Activated T-cell treated with anti-CD3 and anti-CD28 coated beads, Interleukin-2, amount 50 U/mL, for 4 hours (primary cell): ENCODE results near the gene CCT6B. TPM values are rescaled to one million over a fixed set of nuclear protein-coding genes. Genes with fewer than 3 reads are reported as not detected.
A peak's percentile ranks its signal among the peaks of the same experiment; 100 is the strongest.
"Not testable (repeated sequence)": the region's sequence is repeated elsewhere in the genome, so short reads cannot be mapped to it uniquely, and the experiment has no call there.

Experiments used
- ATAC-seq, 2 donors: fragments of 200-7000 bp; cut with Tn5 transposase; one replicate each; pipeline ENCODE4 v1.10.0; 2021
- DNase-seq: peaks from one replicate; pipeline ENCODE4 v3.0.0-alpha.2; 2020
- H3K27me3 Mint-ChIP-seq: one replicate; pipeline ENCODE4 v1.8.0; 2021; ENCODE audit warnings: low read depth, mixed read lengths
- H3K36me3 Mint-ChIP-seq: one replicate; pipeline ENCODE4 v1.8.0; 2022; ENCODE audit warnings: mixed read lengths; ENCODE audit not compliant: insufficient read depth
- H3K4me1 Mint-ChIP-seq: one replicate; pipeline ENCODE4 v1.8.0; 2021; ENCODE audit warnings: low read depth, mixed read lengths
- H3K4me3 Mint-ChIP-seq: one replicate; pipeline ENCODE4 v1.8.0; 2021; ENCODE audit warnings: mild to moderate bottlenecking, moderate library complexity, mixed read lengths
- H3K9me3 Mint-ChIP-seq: one replicate; pipeline ENCODE4 v1.8.0; 2021; ENCODE audit warnings: mixed read lengths
- total RNA-seq, 3 donors: library from RNA; stranded (reverse); gene quantifications; one replicate each; pipeline ENCODE4 v1.2.1, GENCODE V29; 2021

The CCT6B gene
- total RNA-seq, 3 donors from 2014 or later = 0.51 to 1.0 (median 0.95) TPM

DNA sequence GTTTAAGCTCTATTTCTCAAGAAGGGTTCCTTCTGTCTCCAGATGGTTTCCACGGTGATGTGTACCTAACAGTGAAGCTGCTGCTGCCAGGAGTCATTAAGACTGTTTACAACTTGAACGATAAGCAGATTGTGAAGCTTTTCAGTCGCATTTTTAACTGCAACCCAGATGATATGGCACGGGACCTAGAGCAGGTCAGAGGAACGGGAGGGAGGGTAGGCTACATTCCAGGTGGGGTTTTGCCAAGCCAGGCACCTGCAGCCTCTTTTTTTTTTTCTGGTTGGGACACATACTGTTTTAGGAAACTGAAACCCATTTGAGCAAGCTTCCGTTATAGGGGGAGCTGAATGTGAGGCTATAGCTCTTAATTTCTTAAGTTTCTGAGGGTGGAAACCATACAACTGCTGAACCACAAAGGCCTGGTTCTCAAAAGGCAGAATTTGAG is 29.7 kb upstream of the CCT6B start:
- Mint-ChIP-seq H3K27me3 (no peaks in the 10 kb centered on the region), H3K36me3 (peaks cover 65% of the 10 kb centered on the region)

DNA sequence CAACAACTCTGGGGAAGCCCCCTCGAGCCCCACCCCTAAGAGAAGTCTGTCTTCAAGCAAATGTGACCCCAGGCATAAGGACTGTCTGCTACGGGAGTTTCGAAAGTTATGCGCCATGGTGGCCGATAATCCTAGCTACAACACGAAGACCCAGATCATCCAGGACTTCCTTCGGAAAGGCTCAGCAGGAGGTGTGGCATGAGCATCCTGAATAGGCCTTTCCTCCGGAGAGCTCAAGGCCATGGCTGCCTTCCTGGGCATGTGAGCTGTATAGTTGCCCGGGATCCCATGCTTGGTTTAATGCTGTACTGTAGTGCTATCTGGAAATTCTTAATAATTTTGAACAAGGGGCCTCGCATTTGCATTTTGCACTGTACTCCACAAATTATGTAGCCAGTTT is 28.2 kb upstream of the CCT6B start:
- no peak overlapping the region for H3K4me3 Mint-ChIP-seq
- H3K4me1 Mint-ChIP-seq = peaks cover 10% of the 10 kb centered on the region
- H3K9me3 Mint-ChIP-seq = no peaks in the 10 kb centered on the region
- H3K27me3 Mint-ChIP-seq = no peaks in the 10 kb centered on the region
- ATAC-seq (no peak), DNase-seq (no peak)
- peaks cover 62% of the 10 kb centered on the region for H3K36me3 Mint-ChIP-seq

More for the DNA sequence above, 29.7 kb upstream of the CCT6B start:
- peaks cover 2% of the 10 kb centered on the region for H3K4me1 Mint-ChIP-seq
- ATAC-seq = no peak
- no peaks in the 10 kb centered on the region for H3K9me3 Mint-ChIP-seq
- DNase-seq = no peak
- no peak overlapping the region for H3K4me3 Mint-ChIP-seq

DNA sequence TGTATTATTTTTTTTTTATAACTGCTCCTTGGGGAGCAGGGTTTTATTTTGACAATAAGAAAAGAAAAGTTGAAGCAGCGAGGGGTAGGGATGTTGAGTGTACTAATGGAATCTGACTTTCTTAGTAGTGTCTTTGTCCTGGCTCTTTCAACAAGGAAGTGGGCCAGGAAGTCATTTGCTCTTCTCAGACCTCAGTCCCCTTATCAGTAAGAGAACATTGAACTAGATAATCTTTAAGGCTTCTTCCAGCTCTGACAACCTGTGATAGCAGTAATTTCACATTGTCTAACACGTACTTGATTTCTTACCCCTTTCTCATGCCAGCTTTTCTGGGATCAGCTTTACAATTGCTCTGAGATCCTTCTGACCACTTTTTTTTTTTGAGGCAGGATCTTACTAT is 27.4 kb upstream of the CCT6B start:
- no peaks in the 10 kb centered on the region for H3K9me3 Mint-ChIP-seq
- peaks cover 18% of the 10 kb centered on the region for H3K4me1 Mint-ChIP-seq
- DNase-seq = no peak
- no peak overlapping the region for H3K4me3 Mint-ChIP-seq
- no peak for ATAC-seq
- H3K27me3 Mint-ChIP-seq = no peaks in the 10 kb centered on the region
- peaks cover 64% of the 10 kb centered on the region for H3K36me3 Mint-ChIP-seq

DNA sequence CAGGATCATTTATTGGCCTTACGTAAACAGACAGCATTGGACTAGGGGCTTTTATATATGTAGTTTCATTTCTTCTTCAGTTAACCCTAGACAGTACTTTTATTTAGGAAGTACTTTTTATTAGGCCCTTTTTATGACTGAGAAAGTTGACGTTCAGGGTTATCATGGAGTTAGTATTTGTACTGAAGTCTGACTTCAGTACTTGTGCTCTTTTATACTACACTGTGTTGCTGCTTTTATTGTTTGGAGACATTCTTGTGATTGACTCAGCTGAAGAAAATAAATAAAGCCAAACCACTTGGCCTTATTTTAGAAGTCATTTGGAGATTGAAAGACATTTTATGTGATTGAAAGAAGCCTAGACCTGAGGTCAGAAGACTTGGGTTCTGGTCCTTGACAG is 26.0 kb upstream of the CCT6B start:
- no peaks in the 10 kb centered on the region for H3K9me3 Mint-ChIP-seq
- ATAC-seq (no peak), DNase-seq (no peak)
- peaks cover 30% of the 10 kb centered on the region for H3K4me1 Mint-ChIP-seq
- H3K27me3 Mint-ChIP-seq = no peaks in the 10 kb centered on the region
- peaks cover 59% of the 10 kb centered on the region for H3K36me3 Mint-ChIP-seq
- H3K4me3 Mint-ChIP-seq = no peak overlapping the region

DNA sequence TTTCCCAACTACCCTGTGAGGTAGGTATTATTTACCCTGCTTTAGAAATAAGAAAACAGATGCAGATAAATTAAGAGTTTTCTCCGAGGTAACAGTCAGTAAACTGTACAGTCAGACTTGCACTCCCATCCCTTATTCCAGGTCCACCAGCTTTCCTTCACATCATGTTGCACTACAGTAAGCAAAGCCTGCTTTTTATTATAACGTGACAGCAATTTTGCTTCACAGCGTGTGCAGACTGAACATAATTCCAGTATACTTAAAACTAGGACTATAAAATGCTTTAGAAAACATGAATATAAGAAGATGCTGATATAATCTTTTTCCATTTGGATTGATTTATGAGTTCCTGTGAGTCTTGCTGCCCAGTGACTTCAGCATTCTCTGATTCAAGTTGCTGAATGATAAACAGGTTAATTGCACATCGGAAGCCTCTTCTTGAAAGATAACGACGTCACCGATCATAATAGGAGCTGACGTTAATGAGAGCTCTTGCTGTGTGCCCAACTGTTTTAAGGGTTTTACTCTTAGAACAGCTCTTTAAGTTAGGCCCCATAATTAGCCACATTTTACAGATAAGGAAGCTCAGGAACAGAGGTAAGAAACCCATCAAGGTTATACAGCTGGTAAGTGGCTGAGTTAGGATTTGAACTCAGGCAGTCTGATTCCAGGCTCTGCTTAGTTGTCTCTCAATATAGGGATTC is 20.4 kb upstream of the CCT6B start:
- H3K9me3 Mint-ChIP-seq = no peaks in the 10 kb centered on the region
- ATAC-seq (no peak), DNase-seq (no peak)
- H3K27me3 Mint-ChIP-seq = no peaks in the 10 kb centered on the region
- H3K4me3 Mint-ChIP-seq = peak overlapping the region; percentile 94
- peaks cover 27% of the 10 kb centered on the region for H3K36me3 Mint-ChIP-seq
- H3K4me1 Mint-ChIP-seq = peaks cover 50% of the 10 kb centered on the region

DNA sequence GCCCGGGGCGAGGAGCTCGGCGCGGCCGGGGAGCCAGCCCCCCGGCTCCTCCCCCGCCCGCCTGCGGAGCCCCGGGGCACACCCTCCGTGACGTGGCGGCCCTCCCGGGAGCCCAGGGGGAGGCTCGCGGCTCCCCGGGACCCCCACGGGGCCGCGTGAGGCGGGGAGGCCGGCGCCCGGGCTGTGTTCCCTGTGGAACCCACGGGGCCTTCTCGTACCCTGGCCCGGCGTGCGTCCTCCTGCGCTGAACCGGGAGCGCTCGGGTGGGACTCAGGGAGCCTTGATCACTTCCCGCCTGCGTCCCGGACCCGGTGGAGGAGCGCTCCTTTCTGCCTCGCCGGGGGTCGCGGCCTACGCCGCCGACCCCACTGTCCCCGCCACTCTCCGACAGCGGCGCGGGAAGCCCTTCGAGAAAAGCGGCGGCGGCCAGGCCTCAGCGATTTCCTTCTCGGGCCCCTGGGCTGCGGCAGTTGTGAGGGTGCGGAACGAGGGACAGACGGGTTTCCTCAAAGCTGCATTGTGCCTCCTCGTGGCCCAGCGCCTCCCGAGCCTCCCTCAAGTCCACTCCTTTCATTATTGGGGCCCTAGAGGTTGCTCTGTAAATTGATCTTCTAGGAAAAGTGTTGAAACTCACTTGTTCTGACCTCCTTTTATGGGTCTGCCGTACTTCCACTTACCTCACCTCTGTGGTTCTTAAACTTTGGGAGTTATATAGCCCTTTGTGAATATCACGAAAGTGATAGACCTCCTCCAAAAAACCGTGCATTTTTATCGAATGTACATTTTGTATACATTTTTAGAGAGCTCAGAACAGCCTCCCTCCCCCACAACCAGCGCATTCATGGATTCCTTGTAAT is 19.6 kb upstream of the CCT6B start:
- peak; percentile 90 to 91 for ATAC-seq
- Mint-ChIP-seq H3K9me3 (no peaks in the 10 kb centered on the region), H3K27me3 (no peaks in the 10 kb centered on the region), H3K4me3 (peak overlapping the region; percentile 94), H3K36me3 (peaks cover 21% of the 10 kb centered on the region), H3K4me1 (peaks cover 50% of the 10 kb centered on the region)
- peak; percentile 78 for DNase-seq

DNA sequence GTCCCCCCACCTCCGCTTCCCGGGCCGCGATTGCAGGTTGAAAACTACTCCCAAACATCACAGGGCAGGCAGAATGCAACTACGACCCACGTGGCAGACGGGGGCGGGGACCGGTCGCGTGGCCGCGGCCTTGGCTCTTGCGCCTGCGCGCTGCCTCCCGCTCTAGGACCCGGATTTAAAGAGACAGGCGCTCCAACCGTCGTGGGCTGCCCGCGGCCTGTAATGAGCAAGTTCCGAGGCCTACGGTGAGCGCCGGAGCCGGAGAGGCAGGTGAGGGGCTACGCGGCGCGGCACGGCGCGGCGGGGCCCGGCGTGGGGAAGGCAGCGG is 19.1 kb upstream of the CCT6B start, which contains the start of gene LIG3:
TSS of gene LIG3 (plus strand) at position 160 of the 328 bp plus-strand sequence. CDS start 2,494 bp downstream, outside the sequence.
- DNase-seq (peak; percentile 94), ATAC-seq (peak; percentile 84 to 86)
- no peaks in the 10 kb centered on the region for H3K27me3 Mint-ChIP-seq
- H3K9me3 Mint-ChIP-seq = no peaks in the 10 kb centered on the region
- peaks cover 45% of the 10 kb centered on the region for H3K4me1 Mint-ChIP-seq
- peaks cover 20% of the 10 kb centered on the region for H3K36me3 Mint-ChIP-seq
- H3K4me3 Mint-ChIP-seq = peak within 1 kb of the TSS; percentile 94

DNA sequence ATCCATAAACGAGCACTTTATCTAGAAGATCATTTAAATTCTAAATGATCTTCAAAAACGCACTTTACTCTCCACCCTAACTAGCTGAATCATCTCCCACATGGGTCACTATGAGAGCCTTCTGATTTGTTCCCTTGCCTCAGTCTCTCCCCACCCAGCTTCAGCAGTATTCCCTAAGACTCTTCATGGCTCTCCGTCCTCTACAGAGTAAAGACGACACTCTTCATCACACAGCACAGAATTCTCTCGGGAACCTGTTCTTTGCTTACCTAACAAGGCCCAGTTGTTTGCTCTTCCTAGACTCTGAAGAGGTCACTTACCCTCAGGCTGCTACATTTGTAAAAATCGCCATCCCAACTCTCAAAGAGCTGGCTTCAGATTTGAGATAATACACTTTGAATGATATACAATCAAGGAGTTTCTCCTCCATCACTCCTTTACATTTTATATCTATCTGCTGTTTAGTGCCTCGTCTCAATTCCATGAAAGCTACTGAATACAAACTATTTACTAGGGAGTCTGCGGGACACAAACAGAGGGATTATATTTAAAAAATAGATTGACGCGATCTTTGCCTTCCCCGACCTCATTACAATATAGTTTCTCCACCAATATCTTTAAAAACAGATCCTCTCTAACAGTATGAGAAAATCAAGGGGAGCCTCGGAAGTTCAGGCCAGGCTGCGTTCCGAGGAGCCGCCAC is 18.5 kb upstream of the CCT6B start:
- no peak for ATAC-seq
- Mint-ChIP-seq H3K36me3 (peaks cover 18% of the 10 kb centered on the region), H3K4me3 (peak overlapping the region; percentile 93), H3K9me3 (no peaks in the 10 kb centered on the region), H3K4me1 (peaks cover 43% of the 10 kb centered on the region), H3K27me3 (no peaks in the 10 kb centered on the region)
- no peak for DNase-seq

DNA sequence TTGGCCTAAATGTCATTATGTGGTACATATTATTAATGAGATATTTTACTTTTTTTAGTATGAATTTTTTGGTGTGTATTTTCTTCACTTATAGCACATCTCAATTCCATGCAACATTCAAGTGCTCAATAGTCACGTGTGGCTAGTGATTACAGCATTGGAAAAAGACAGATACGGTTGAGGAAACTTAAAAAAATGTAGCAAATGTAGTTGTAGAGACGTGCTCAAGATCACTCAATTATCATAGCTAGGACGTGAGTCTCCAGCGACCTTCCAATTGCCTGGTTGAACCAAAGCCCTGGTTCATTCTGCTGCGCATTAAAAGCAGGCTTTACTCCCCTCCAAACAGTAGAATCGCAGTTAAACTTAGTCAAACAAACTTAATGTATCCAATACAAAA is 17.9 kb upstream of the CCT6B start:
- Mint-ChIP-seq H3K4me1 (peaks cover 39% of the 10 kb centered on the region), H3K27me3 (no peaks in the 10 kb centered on the region), H3K9me3 (no peaks in the 10 kb centered on the region), H3K4me3 (peak overlapping the region; percentile 93), H3K36me3 (peaks cover 17% of the 10 kb centered on the region)
- DNase-seq (no peak), ATAC-seq (no peak)

DNA sequence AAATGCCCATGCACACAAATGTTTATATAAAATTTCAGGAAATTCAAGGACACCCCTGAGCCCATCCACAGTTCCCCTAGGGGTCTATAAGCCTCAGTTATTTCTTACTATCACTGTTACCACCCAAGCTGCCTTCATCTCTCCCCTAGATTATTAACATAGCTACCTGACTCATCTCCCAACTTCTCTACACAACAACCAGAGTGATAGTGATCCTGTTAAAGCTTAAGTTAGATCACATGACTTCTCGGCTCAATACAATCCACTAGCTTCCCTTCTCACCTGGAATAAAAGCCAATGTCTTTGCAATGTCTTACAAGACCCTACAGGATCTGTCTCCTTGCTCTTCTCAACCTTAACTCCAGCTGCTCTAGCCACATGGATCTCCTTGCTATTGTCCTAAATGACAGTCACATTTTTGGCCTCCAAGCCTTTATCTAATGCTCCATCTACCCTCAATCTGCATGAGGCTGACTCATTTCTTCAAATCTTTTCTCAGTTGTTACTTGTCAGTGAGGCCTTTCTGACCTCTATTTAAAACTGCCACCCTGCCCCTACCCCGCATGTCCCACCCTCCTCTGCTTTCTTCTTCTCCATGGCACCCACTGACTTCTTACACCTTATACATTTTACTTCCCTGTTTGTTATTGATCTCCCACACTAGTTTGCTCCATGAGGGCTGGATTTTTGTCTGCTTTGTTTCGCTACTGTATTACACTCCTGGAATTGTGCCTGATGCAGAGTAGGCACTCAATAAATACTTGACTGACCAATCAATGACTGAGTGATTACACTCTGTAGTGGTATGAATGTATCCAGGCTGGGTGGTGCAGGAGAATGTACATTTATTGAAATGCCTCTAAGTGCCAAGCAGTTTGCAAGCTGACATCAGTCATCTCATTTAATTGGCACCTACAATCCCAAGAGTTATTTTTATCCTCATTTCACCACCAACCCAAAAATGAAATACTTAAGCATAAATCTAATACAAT is 13.8 kb upstream of the CCT6B start:
- H3K27me3 Mint-ChIP-seq = no peaks in the 10 kb centered on the region
- no peaks in the 10 kb centered on the region for H3K9me3 Mint-ChIP-seq
- DNase-seq (no peak), ATAC-seq (peak in 1 of 2 donors; percentile 62)
- peaks cover 9% of the 10 kb centered on the region for H3K4me1 Mint-ChIP-seq
- no peak overlapping the region for H3K4me3 Mint-ChIP-seq
- H3K36me3 Mint-ChIP-seq = peaks cover 7% of the 10 kb centered on the region

DNA sequence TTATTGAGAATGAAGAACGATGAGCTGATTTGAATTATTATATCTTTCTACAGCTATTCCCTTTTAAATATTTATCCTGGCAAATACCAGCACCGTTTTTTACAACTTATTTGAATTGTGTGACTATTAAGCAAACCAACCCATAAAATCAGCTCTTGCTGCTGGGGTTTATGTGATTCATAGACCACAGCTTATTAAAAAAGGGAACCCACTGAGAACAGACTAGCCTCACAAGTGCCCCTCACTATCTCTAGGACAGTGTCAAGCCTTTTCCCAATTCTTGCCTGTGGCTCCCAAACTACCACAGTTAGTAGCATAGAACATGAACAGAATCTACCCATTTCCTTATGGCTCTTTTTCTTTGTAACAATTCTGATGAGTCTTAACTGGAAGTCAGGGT is 12.9 kb upstream of the CCT6B start:
- no peak overlapping the region for H3K4me3 Mint-ChIP-seq
- DNase-seq (no peak), ATAC-seq (no peak)
- H3K4me1 Mint-ChIP-seq = peaks cover 2% of the 10 kb centered on the region
- H3K27me3 Mint-ChIP-seq = no peaks in the 10 kb centered on the region
- H3K36me3 Mint-ChIP-seq = peaks cover 10% of the 10 kb centered on the region
- no peaks in the 10 kb centered on the region for H3K9me3 Mint-ChIP-seq

DNA sequence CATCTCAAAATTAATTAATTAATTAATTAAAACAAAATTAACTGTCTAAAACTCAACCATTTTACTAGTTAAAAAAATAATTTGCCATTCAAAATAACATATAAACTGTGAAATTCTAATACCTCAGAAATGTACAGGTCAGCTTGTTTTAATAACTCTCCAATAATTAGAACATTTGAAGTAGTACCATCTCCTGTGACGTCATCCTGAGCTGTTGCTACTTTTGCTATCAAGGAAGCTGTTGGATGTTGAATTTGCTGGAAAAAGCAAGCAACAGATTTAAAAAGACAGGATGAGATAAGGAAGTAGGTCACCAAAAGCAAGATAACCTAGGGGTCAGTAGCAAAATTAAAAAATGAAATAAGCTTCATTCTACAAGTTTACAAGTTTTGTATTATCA is 2.8 kb downstream of the CCT6B start:
- Mint-ChIP-seq H3K4me3 (no peak overlapping the region), H3K4me1 (peaks cover 21% of the 10 kb centered on the region), H3K27me3 (peaks cover 4% of the 10 kb centered on the region), H3K36me3 (peaks cover 13% of the 10 kb centered on the region), H3K9me3 (peaks cover 8% of the 10 kb centered on the region)
- ATAC-seq (no peak), DNase-seq (no peak)

DNA sequence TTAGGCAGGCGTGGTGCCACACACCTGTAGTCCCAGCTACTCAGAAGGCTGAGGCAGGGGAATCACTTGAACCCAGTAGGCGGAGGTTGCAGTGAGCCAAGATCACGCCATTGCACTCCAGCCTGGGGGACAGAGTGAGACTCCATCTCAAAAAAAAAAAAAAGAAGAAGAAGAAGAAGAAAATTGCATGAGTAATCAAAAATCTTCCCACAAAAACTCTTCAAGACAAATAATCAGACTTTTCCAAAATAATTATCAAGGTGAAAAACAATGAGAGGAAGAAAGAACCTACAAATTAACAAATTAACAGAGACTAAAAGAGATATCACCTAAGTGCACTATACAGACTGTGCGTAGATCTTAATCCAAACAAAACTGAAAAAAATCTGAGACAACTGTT is 10.5 kb downstream of the CCT6B start:
- not testable (repeated sequence) for H3K4me3 Mint-ChIP-seq, H3K36me3 Mint-ChIP-seq, ATAC-seq, H3K4me1 Mint-ChIP-seq, H3K9me3 Mint-ChIP-seq, H3K27me3 Mint-ChIP-seq, DNase-seq
